PC-3 (cell line): ENCODE data around the gene DAAM1. TPM values are rescaled to one million over a fixed set of nuclear protein-coding genes. Genes with fewer than 3 reads are reported as not detected.

ENCODE experiments used
- ATAC-seq: fragments of 200-7000 bp; cut with Tn5 transposase; 2 replicates; pipeline ENCODE4 v1.9.1; 2020; ENCODE audit warnings: mild to moderate bottlenecking, moderate library complexity
- BruUV-seq: library from RNA; stranded (reverse); fragments of 400-500 nt; replicated peaks from 2 replicates; lab custom pipeline; 2021; lab: Mats Ljungman, UMichigan
- CTCF ChIA-PET: fragments of 300-600 bp; sonication (Branson Sonifier 250); formaldehyde crosslinking; loops from one replicate; lab custom pipeline; 2022; ENCODE audit warnings: antibody characterized with exemption; lab: Charles Lee
- POLR2A ChIA-PET: fragments of 300-600 bp; sonication (Branson Sonifier 250); formaldehyde crosslinking; loops from one replicate; lab custom pipeline; 2022; ENCODE audit warnings: antibody characterized with exemption; ENCODE audit not compliant: unreplicated experiment; lab: Charles Lee
- DNase-seq: peaks from one replicate; pipeline ENCODE4 v3.0.0-alpha.2; 2015
- H2AFZ ChIP-seq: fragments of 300-600 bp; sonication (generic); 2 replicates; pipeline ENCODE4 v1.6.0; 2016; ENCODE audit warnings: antibody characterized with exemption, low read length
- H3F3A ChIP-seq: fragments of 300-600 bp; sonication (generic); one replicate; pipeline ENCODE4 v1.6.0; 2017; ENCODE audit warnings: antibody characterized with exemption, low read length, control low read depth, mild to moderate bottlenecking; ENCODE audit not compliant: unreplicated experiment
- H3K27ac ChIP-seq: fragments of 300-600 bp; sonication (generic); 2 replicates; pipeline ENCODE4 v1.5.1; 2016; ENCODE audit warnings: mild to moderate bottlenecking, low read length
- H3K27me3 ChIP-seq: fragments of 300-600 bp; sonication (generic); 2 replicates; pipeline ENCODE4 v1.6.1; 2016; ENCODE audit warnings: low read length, mixed read lengths
- H3K36me3 ChIP-seq: fragments of 300-600 bp; sonication (generic); 2 replicates; pipeline ENCODE4 v1.6.1; 2016; ENCODE audit warnings: low read depth, mixed run types, low read length, mixed read lengths
- H3K4me1 ChIP-seq: fragments of 300-600 bp; sonication (generic); 2 replicates; pipeline ENCODE4 v1.5.1; 2016; ENCODE audit warnings: low read length; ENCODE audit not compliant: insufficient read depth
- H3K4me2 ChIP-seq: fragments of 300-600 bp; sonication (generic); 2 replicates; pipeline ENCODE4 v1.6.0; 2016; ENCODE audit warnings: low read length
- H3K4me3 ChIP-seq: fragments of 300-600 bp; sonication (generic); 2 replicates; pipeline ENCODE4 v1.5.1; 2016; ENCODE audit warnings: mild to moderate bottlenecking, low read length, mixed read lengths
- H3K79me2 ChIP-seq: fragments of 300-600 bp; sonication (generic); 2 replicates; pipeline ENCODE4 v1.6.1; 2017; ENCODE audit warnings: low read length, mixed read lengths
- H3K9ac ChIP-seq: fragments of 300-600 bp; sonication (generic); 2 replicates; pipeline ENCODE4 v1.6.0; 2016; ENCODE audit warnings: mild to moderate bottlenecking, low read length
- H3K9me2 ChIP-seq: fragments of 300-600 bp; sonication (generic); replicated peaks from 2 replicates; pipeline ENCODE4 v1.6.1; 2016; ENCODE audit warnings: mixed run types, low read length, mixed read lengths
- H3K9me3 ChIP-seq: fragments of 300-600 bp; sonication (generic); 2 replicates; pipeline ENCODE4 v1.6.1; 2016; ENCODE audit warnings: low read length, mixed read lengths
- H4K20me1 ChIP-seq: fragments of 300-600 bp; sonication (generic); 2 replicates; pipeline ENCODE4 v1.6.1; 2016; ENCODE audit warnings: low read length, mixed read lengths
- CTCF ChIP-seq: fragments of 300-600 bp; sonication (generic); conservative IDR thresholded peaks from 2 replicates; pipeline ENCODE4 v1.5.1; 2017; ENCODE audit warnings: antibody characterized with exemption, low read depth, mild to moderate bottlenecking, low read length
- EZH2 ChIP-seq: fragments of 300-600 bp; sonication (generic); IDR thresholded peaks from one replicate; pipeline ENCODE4 v1.6.1; 2017; ENCODE audit warnings: antibody characterized with exemption, mild to moderate bottlenecking, low read length; ENCODE audit not compliant: unreplicated experiment
- EZH2phosphoT487 ChIP-seq: fragments of 300-600 bp; sonication (generic); IDR thresholded peaks from 2 replicates; pipeline ENCODE4 v1.6.1; 2018; ENCODE audit warnings: mild to moderate bottlenecking, antibody characterized with exemption, low read length, borderline replicate concordance
- intact Hi-C: fragments of 100-400 bp; cut with micrococcal nuclease; formaldehyde crosslinking; loops from 2 replicates; pipeline ENCODE4 v1.9.0; 2023
- total RNA-seq: library from RNA; depleted of rRNA; stranded (reverse); fragments of >200 nt; gene quantifications from 2 replicates; pipeline ENCODE4 v1.2.3, GENCODE V29; 2014

The DAAM1 gene
- total RNA-seq, 1 experiment from 2014 or later, result 32.7 TPM

DNA sequence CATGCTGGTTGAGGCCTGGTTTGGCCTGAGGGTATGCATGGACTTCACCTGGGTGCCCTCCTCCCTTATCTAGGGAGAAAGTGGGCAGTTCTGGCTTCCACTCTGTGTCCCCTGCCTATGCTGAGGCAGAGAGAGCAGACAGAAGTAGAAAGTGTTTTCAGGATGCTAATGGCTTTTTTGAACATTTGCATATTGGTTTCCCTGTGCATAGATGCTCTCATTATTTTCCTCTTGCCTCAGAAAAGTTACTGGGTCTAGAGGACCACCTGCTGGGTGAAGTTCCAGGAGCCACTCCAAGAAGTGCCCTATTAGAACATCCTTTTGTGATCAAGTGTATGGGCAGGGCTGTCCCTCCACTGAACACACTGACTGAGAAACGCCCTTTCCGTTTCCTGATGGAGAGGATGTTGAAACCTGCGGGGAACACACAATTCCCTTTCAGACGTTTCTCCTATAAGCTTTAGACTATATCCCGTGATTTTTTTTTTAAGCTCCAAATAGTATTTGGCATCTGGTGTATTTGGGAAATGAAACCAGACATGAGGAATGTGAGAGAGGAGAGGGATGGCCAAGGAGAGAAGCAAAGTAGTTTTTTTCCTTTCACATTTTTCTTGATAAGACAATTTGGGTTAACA is 66.6 kb downstream of the DAAM1 start:
- Histone ChIP-seq H3F3A (no peaks in the 10 kb centered on the region), H3K27ac (no peak overlapping the region), H3K79me2 (no peaks in the 10 kb centered on the region), H3K36me3 (no peaks in the 10 kb centered on the region), H3K9me2 (no peaks in the 10 kb centered on the region), H3K4me3 (no peak overlapping the region), H3K4me2 (no peak overlapping the region), H3K27me3 (no peaks in the 10 kb centered on the region), H3K9ac (no peak overlapping the region), H4K20me1 (no peaks in the 10 kb centered on the region), H2AFZ (no peak overlapping the region), H3K9me3 (no peaks in the 10 kb centered on the region), H3K4me1 (peaks cover 10% of the 10 kb centered on the region)
- no peak for TF ChIP-seq EZH2
- ChIA-PET CTCF (no interaction called here), POLR2A (no interaction called here)
- DNase-seq, result no peak
- ATAC-seq, result no peak
- intact Hi-C loops, result no loop called here
- BruUV-seq, result no TSS peak

- Histone ChIP-seq H3K9me2 (no peaks in the 10 kb centered on the region), H3K9me3 (no peaks in the 10 kb centered on the region), H3K79me2 (no peaks in the 10 kb centered on the region), H3K27ac (no peak overlapping the region), H3K27me3 (no peaks in the 10 kb centered on the region), H3F3A (no peaks in the 10 kb centered on the region), H3K4me1 (peaks cover 10% of the 10 kb centered on the region), H3K36me3 (no peaks in the 10 kb centered on the region), H3K4me3 (no peak overlapping the region), H3K4me2 (no peak overlapping the region), H3K9ac (no peak overlapping the region), H2AFZ (no peak overlapping the region), H4K20me1 (no peaks in the 10 kb centered on the region)
- ATAC-seq (no peak), DNase-seq (no peak)
- POLR2A ChIA-PET, result no interaction called here
- CTCF ChIA-PET, result no interaction called here
- BruUV-seq, result no TSS peak
- intact Hi-C loops, result no loop called here
- no peak for TF ChIP-seq EZH2
- no peak for TF ChIP-seq CTCF
- TF ChIP-seq EZH2phosphoT487, result no peak
Observed at GRCh38 chr14:59256331-59256730, 67.9 kb downstream of the DAAM1 start.

- Histone ChIP-seq H3K4me1 (peaks cover 17% of the 10 kb centered on the region), H3K27ac (no peak overlapping the region), H3K79me2 (no peaks in the 10 kb centered on the region), H2AFZ (no peak overlapping the region), H3K27me3 (no peaks in the 10 kb centered on the region), H4K20me1 (no peaks in the 10 kb centered on the region), H3F3A (no peaks in the 10 kb centered on the region), H3K36me3 (peaks cover 5% of the 10 kb centered on the region; the same call in 1 of the 2 replicates), H3K4me2 (no peak overlapping the region), H3K9me2 (no peaks in the 10 kb centered on the region), H3K9ac (no peak overlapping the region), H3K9me3 (no peaks in the 10 kb centered on the region), H3K4me3 (no peak overlapping the region)
- ATAC-seq (no peak), DNase-seq (no peak)
- CTCF ChIA-PET, result no interaction called here
- no TSS peak for BruUV-seq
- POLR2A ChIA-PET, result no interaction called here
- no peak for TF ChIP-seq EZH2phosphoT487
- TF ChIP-seq EZH2, result no peak
- no peak for TF ChIP-seq CTCF
- intact Hi-C loops, result loop anchor here (5.0 kb wide), 2 partner anchors 134 to 161 kb away; no protein-coding TSS in a partner anchor
Observed at GRCh38 chr14:59261334-59261733, 72.9 kb downstream of the DAAM1 start.
